Common myeloid progenitor, CD34-positive (primary cell): ENCODE measurements around the gene PIP4K2A.
A peak's percentile ranks its signal among the peaks of the same experiment; 100 is the strongest.
"Not testable (repeated sequence)": the region's sequence is repeated elsewhere in the genome, so short reads cannot be mapped to it uniquely, and the experiment has no call there.

Source experiments
- CTCF ChIA-PET: fragments of 350-600 bp; sonication (Branson Sonifier 250); formaldehyde crosslinking; loops from one replicate; lab custom pipeline; 2021; ENCODE audit warnings: antibody characterized with exemption; lab: Charles Lee
- POLR2A ChIA-PET: fragments of 350-600 bp; sonication (Branson Sonifier 250); formaldehyde crosslinking; loops from one replicate; lab custom pipeline; 2021; ENCODE audit warnings: antibody characterized with exemption; lab: Charles Lee
- DNase-seq, 3 donors: peaks; one replicate each; pipeline versions ENCODE4 v3.0.0 to v3.0.0-alpha.2; 2013
- H3K27ac ChIP-seq, 2 experiments: 1 replicate in 1 of 2; 2 replicates in 1 of 2; pipeline ENCODE4 v1.7.0; 2013; ENCODE audit warnings: inconsistent platforms in 2 of 2, low read length in 2 of 2, mild to moderate bottlenecking in 2 of 2, low read depth in 1 of 2, moderate library complexity in 1 of 2; ENCODE audit not compliant: severe bottlenecking in 2 of 2, insufficient read depth in 1 of 2, poor library complexity in 1 of 2
- H3K27me3 ChIP-seq, 5 experiments: replicated peaks in 2 of 5; 1 replicate in 3 of 5; 2 replicates in 2 of 5; pipeline versions ENCODE4 v1.6.1 to v1.7.0; 2013; ENCODE audit warnings: low read length in 4 of 5, mild to moderate bottlenecking in 2 of 5, moderate library complexity in 2 of 5, inconsistent platforms in 1 of 5; ENCODE audit not compliant: insufficient read depth in 5 of 5, control insufficient read depth in 4 of 5
- H3K36me3 ChIP-seq, 4 experiments: 1 replicate in 2 of 4; 2 replicates in 2 of 4; pipeline versions ENCODE4 v1.6.1 to v1.7.0; 2013; ENCODE audit warnings: low read length in 3 of 4, control low read depth in 1 of 4, mild to moderate bottlenecking in 1 of 4; ENCODE audit not compliant: control insufficient read depth in 4 of 4, insufficient read depth in 4 of 4
- H3K4me1 ChIP-seq, 4 experiments: 1 replicate in 3 of 4; 2 replicates in 1 of 4; pipeline versions ENCODE4 v1.6.1 to v1.7.1; 2013; ENCODE audit warnings: low read length in 3 of 4, mild to moderate bottlenecking in 3 of 4, control low read depth in 1 of 4, inconsistent platforms in 1 of 4, moderate library complexity in 1 of 4; ENCODE audit not compliant: control insufficient read depth in 4 of 4, insufficient read depth in 4 of 4; ENCODE audit errors: control extremely low read depth in 1 of 4
- H3K4me3 ChIP-seq, 7 experiments: 1 replicate in 4 of 7; 2 replicates in 3 of 7; pipeline versions ENCODE4 v1.5.1 to v1.7.0; 2013; ENCODE audit warnings: mild to moderate bottlenecking in 7 of 7, low read length in 6 of 7, moderate library complexity in 6 of 7, inconsistent platforms in 2 of 7, low read depth in 2 of 7, control low read depth in 1 of 7; ENCODE audit not compliant: insufficient read depth in 4 of 7, control insufficient read depth in 1 of 7; ENCODE audit errors: extremely low read depth in 1 of 7
- H3K9me3 ChIP-seq, 5 experiments: 1 replicate in 4 of 5; 2 replicates in 1 of 5; pipeline versions ENCODE4 v1.6.1 to v1.7.1; 2013; ENCODE audit warnings: low read length in 4 of 5, mild to moderate bottlenecking in 2 of 5, inconsistent platforms in 1 of 5, low read depth in 1 of 5, moderate library complexity in 1 of 5; ENCODE audit not compliant: control insufficient read depth in 4 of 5, insufficient read depth in 2 of 5; ENCODE audit errors: control extremely low read depth in 1 of 5
- WGBS: methylation state at CpG from one replicate; pipeline ENCODE4 v1.1.5; 2013; ENCODE audit not compliant: insufficient coverage; 5-methylcytosine and 5-hydroxymethylcytosine counted together

The PIP4K2A gene

DNA sequence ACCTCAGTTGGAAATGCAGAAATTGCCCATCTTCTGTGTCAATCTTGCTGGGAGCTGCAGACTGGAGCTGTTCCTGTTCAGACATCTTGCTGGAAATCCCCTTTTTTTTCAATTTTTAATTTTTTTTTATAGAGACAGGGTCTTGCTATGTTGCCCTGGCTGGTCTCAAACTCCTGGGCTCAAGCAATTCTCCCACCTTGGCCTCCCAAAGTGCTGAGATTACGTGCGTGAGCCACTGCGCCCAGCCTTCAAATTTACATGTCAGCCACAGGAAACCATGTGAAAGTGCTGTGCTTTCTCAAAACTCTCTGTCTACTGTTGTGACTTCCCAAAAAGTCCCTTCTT, 200.0 kb downstream of the PIP4K2A start:
- H3K27me3 ChIP-seq, H3K9me3 ChIP-seq, POLR2A ChIA-PET, H3K27ac ChIP-seq, H3K4me1 ChIP-seq, DNase-seq, CTCF ChIA-PET, H3K4me3 ChIP-seq, H3K36me3 ChIP-seq: not testable (repeated sequence)
- 97% methylated on average over 3 of the region's 3 CpGs for WGBS

DNA sequence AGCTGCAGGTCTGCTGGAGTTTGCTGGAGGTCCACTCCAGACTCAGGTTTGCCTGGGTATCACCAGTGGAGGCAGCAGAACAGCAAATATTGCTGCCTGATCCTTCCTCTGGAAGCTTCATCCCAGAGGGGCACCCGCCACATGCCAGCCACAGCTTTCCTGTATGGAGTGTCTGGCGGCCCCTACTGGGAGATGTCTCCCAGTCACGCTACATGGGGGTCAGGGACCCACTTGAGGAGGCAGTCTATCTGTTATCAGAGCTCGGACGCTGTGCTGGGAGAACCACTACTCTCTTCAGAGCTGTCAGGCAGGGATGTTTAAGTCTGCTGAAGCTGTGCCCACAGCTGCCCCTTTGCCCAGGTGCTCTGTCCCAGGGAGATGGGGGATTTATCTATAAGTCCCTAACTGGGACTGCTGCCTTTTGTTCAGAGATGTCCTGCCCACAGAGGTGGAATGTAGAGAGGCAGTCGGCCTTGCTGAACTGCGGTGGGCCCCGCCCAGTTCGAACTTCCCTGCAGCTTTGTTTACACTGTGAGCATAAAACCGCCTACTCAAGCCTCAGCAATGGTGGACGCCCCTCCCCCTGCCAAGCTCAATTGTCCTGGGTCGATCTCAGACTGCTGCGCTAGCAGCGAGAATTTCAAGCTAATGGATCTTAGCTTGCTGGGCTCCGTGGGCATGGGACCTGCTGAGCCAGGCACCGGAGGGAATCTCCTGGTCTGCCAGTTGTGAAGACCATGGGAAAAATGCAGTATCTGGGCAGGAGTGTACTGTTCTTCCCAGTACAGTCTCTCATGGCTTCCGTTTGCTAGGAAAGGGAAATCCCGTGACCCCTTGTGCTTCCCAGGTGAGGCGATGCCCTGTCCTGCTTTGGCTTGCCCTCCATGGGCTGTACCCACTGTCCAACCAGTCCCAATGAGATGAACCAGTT, 200.6 kb downstream of the PIP4K2A start:
- peak in 1 of 3 donors; percentile 7 for DNase-seq
- POLR2A ChIA-PET, H3K9me3 ChIP-seq, H3K36me3 ChIP-seq, H3K4me1 ChIP-seq, H3K27ac ChIP-seq, CTCF ChIA-PET, H3K4me3 ChIP-seq, H3K27me3 ChIP-seq: not testable (repeated sequence)
- WGBS, result 85% methylated on average over 17 of the region's 19 CpGs

DNA sequence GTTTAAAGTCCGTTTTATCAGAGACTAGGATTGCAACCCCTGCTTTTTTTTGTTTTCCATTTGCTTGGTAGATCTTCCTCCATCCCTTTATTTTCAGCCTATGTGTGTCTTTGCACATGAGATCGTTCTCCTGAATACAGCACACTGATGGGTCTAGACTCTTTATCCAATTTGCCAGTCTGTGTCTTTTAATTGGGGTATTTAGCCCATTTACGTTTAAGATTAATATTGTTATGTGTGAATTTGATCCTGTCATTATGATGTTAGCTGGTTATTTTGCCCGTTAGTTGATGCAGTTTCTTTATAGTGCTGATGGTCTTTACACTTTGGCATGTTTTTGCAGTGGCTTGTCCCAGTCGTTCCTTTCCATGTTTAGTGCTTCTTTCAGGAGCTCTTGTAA, 202.4 kb downstream of the PIP4K2A start:
- H3K27ac ChIP-seq, H3K9me3 ChIP-seq, H3K36me3 ChIP-seq, CTCF ChIA-PET, H3K4me1 ChIP-seq, H3K4me3 ChIP-seq, DNase-seq, H3K27me3 ChIP-seq, POLR2A ChIA-PET: not testable (repeated sequence)
- 100% methylated on average over 1 of the region's 5 CpGs for WGBS

DNA sequence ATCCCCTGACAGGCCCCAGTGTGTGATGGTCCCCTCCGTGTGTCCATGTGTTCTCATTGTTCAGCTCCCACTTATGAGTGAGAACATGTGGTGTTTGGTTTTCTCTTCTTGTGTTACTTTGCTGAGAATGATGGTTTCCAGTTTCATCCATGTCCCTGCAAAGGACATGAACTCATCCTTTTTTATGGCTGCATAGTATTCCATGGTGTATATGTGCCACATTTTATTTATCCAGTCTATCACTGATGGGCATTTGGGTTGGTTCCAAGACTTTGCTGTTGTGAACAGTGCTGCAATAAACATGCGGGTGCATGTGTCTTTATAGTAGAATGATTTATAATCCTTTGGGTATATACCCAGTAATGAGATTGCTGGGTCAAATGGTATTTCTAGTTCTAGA, 206.2 kb downstream of the PIP4K2A start:
- WGBS, result no CpG with 5 or more reads among the region's 2 CpGs
- H3K27me3 ChIP-seq, H3K36me3 ChIP-seq, H3K9me3 ChIP-seq, DNase-seq, H3K4me3 ChIP-seq, POLR2A ChIA-PET, H3K27ac ChIP-seq, CTCF ChIA-PET: not testable (repeated sequence)
- peaks cover 0 to 12% (median 8%) of the 10 kb centered on the region in 4 experiments for H3K4me1 ChIP-seq

- 5% methylated on average over 6 of the region's 11 CpGs for WGBS
- Histone ChIP-seq H3K36me3 (no peaks in the 10 kb centered on the region), H3K27ac (no peak overlapping the region), H3K4me3 (peak overlapping the region in 2 of 7 experiments; percentile 3 to 4), H3K9me3 (no peaks in the 10 kb centered on the region), H3K4me1 (peaks cover 0 to 12% (median 8%) of the 10 kb centered on the region in 4 experiments), H3K27me3 (no peaks in the 10 kb centered on the region)
- CTCF ChIA-PET, result no interaction called here
- POLR2A ChIA-PET, result no interaction called here
- DNase-seq, result peak; percentile 14 to 84 (median 75)
These were observed 208.3 kb downstream of the PIP4K2A start for GRCh38 chr10:22505911-22506685.

DNA sequence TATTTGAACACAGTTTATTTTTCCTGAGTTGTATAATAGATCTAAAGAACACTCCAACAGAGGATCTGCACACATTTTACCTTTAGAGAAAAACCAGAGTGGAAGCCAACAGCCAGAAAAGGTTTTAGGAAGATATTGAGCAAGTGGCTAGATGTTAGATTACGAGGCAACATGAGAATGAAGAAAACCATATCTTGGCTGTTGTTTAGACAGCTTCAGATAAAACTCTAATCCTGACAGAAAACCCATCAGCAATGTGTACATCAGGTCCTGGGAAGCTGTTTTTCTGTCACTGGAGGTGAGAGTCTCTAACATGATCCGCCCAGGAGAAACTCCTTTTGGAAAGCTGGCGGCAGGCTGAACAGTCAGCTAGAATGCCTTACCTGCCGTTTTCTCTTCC, 209.6 kb downstream of the PIP4K2A start:
- WGBS, result 97% methylated on average over 4 of the region's 4 CpGs
- Histone ChIP-seq H3K36me3 (no peaks in the 10 kb centered on the region), H3K4me3 (no peak overlapping the region), H3K4me1 (peaks cover 0 to 12% (median 8%) of the 10 kb centered on the region in 4 experiments), H3K27ac (no peak overlapping the region), H3K9me3 (no peaks in the 10 kb centered on the region), H3K27me3 (no peaks in the 10 kb centered on the region)
- no peak for DNase-seq
- ChIA-PET CTCF (no interaction called here), POLR2A (no interaction called here)
